Central memory CD8-positive, alpha-beta T cell (primary cell): ENCODE measurements around the gene DNAH8.

Experiments used
- ATAC-seq: fragments of 150-1000 bp; cut with Tn5 transposase; replicated peaks from 2 replicates; pipeline ENCODE4 v1.10.0; 2022; ENCODE audit warnings: mild to moderate bottlenecking, moderate FRiP score, moderate number of reproducible peaks; ENCODE audit not compliant: poor library complexity, severe bottlenecking; ENCODE audit errors: extremely low read depth
- DNase-seq, 2 donors: peaks; one replicate each; pipeline ENCODE4 v3.0.0; 2021; ENCODE audit warnings: low spot score in 2 of 2
- H3K27ac Mint-ChIP-seq: one replicate; pipeline ENCODE4 v1.8.0; 2022; ENCODE audit warnings: low read depth, mild to moderate bottlenecking, moderate library complexity, mixed read lengths
- H3K27me3 Mint-ChIP-seq: one replicate; pipeline ENCODE4 v1.8.0; 2022; ENCODE audit warnings: mixed read lengths
- H3K36me3 Mint-ChIP-seq: one replicate; pipeline ENCODE4 v1.8.0; 2022; ENCODE audit warnings: mild to moderate bottlenecking, moderate library complexity, mixed read lengths; ENCODE audit not compliant: insufficient read depth
- H3K4me1 Mint-ChIP-seq: one replicate; pipeline ENCODE4 v1.8.0; 2022; ENCODE audit warnings: mixed read lengths
- H3K4me3 Mint-ChIP-seq: one replicate; pipeline ENCODE4 v1.8.0; 2022; ENCODE audit warnings: mild to moderate bottlenecking, moderate library complexity, mixed read lengths
- H3K9me3 Mint-ChIP-seq: one replicate; pipeline ENCODE4 v1.8.0; 2022; ENCODE audit warnings: mixed read lengths

Gene DNAH8

GRCh38 chr6:38728203-38728602, 13.1 kb downstream of the DNAH8 start:
- H3K36me3 Mint-ChIP-seq, result no peaks in the 10 kb centered on the region
- DNase-seq, result no peak
- ATAC-seq, result no peak
- H3K27ac Mint-ChIP-seq, result no peak overlapping the region
- H3K9me3 Mint-ChIP-seq, result no peaks in the 10 kb centered on the region
- peaks cover 13% of the 10 kb centered on the region for H3K27me3 Mint-ChIP-seq
- H3K4me1 Mint-ChIP-seq, result no peaks in the 10 kb centered on the region
- no peak overlapping the region for H3K4me3 Mint-ChIP-seq

GRCh38 chr6:38730140-38730862, 15.2 kb downstream of the DNAH8 start:
- no peak for DNase-seq
- Mint-ChIP-seq H3K27ac (no peak overlapping the region), H3K9me3 (peaks cover 2% of the 10 kb centered on the region), H3K4me1 (no peaks in the 10 kb centered on the region), H3K4me3 (no peak overlapping the region), H3K27me3 (peaks cover 24% of the 10 kb centered on the region), H3K36me3 (peaks cover 1% of the 10 kb centered on the region)
- no peak for ATAC-seq

GRCh38 chr6:38736951-38737350, 21.8 kb downstream of the DNAH8 start:
- no peak overlapping the region for H3K27ac Mint-ChIP-seq
- ATAC-seq (no peak), DNase-seq (no peak)
- H3K27me3 Mint-ChIP-seq, result peaks cover 77% of the 10 kb centered on the region
- peaks cover 1% of the 10 kb centered on the region for H3K36me3 Mint-ChIP-seq
- no peak overlapping the region for H3K4me3 Mint-ChIP-seq
- H3K9me3 Mint-ChIP-seq, result peaks cover 5% of the 10 kb centered on the region
- no peaks in the 10 kb centered on the region for H3K4me1 Mint-ChIP-seq

- H3K27me3 Mint-ChIP-seq, result peaks cover 76% of the 10 kb centered on the region
- H3K9me3 Mint-ChIP-seq, result peaks cover 5% of the 10 kb centered on the region
- H3K36me3 Mint-ChIP-seq, result peaks cover 1% of the 10 kb centered on the region
- H3K4me1 Mint-ChIP-seq, result no peaks in the 10 kb centered on the region
- ATAC-seq, result no peak
- no peak overlapping the region for H3K4me3 Mint-ChIP-seq
- H3K27ac Mint-ChIP-seq, result no peak overlapping the region
- no peak for DNase-seq
These were observed 23.1 kb downstream of the DNAH8 start for GRCh38 chr6:38738261-38738660.

DNA sequence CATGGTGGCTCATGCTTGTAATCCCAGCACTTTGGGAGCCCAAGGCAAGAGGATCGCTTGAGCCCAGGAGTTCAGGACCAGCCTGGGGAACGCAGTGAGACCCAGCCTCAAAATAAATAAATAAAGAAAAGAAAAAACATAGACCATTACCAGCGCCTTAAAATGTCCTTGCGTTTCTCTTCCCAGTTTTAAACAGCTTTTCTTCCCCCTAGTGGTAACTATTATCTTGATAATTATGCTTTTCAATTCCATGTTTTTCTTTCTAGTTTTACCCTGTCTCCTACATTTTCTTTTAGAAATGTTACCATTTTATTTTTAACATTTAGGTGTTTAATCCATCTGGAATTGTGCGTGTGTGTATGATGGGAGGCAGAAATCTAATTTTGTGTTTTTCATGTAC, 24.4 kb downstream of the DNAH8 start:
- Mint-ChIP-seq H3K4me3 (no peak overlapping the region), H3K27ac (no peak overlapping the region), H3K27me3 (peaks cover 78% of the 10 kb centered on the region), H3K4me1 (no peaks in the 10 kb centered on the region), H3K36me3 (peaks cover 1% of the 10 kb centered on the region), H3K9me3 (peaks cover 5% of the 10 kb centered on the region)
- DNase-seq, result no peak
- ATAC-seq, result no peak

DNA sequence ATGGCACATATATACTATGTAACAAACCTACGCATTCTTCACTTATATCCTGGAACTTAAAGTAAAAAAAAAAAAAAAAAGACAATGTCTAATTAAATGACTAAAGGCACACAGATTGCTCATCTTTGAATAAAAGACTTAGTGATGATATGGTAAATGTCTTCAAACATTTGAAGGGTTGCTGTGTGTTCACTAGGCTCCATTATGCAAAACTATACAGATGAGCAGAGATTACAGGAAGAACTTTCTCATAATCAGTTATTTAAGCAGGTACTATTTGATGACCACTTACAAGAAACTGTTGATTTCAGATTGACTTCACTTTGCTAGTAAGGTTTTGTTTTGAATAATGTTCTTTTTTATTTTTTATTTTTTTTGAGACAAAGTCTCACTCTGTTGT, 34.4 kb downstream of the DNAH8 start:
- peaks cover 42% of the 10 kb centered on the region for H3K27me3 Mint-ChIP-seq
- no peaks in the 10 kb centered on the region for H3K4me1 Mint-ChIP-seq
- DNase-seq (no peak), ATAC-seq (no peak)
- H3K36me3 Mint-ChIP-seq, result no peaks in the 10 kb centered on the region
- H3K9me3 Mint-ChIP-seq, result no peaks in the 10 kb centered on the region
- H3K27ac Mint-ChIP-seq, result no peak overlapping the region
- no peak overlapping the region for H3K4me3 Mint-ChIP-seq

GRCh38 chr6:38750968-38751615, 36.0 kb downstream of the DNAH8 start:
- H3K9me3 Mint-ChIP-seq, result no peaks in the 10 kb centered on the region
- H3K4me3 Mint-ChIP-seq, result no peak overlapping the region
- no peak overlapping the region for H3K27ac Mint-ChIP-seq
- DNase-seq (no peak), ATAC-seq (no peak)
- no peaks in the 10 kb centered on the region for H3K4me1 Mint-ChIP-seq
- H3K27me3 Mint-ChIP-seq, result peaks cover 28% of the 10 kb centered on the region
- no peaks in the 10 kb centered on the region for H3K36me3 Mint-ChIP-seq

DNA sequence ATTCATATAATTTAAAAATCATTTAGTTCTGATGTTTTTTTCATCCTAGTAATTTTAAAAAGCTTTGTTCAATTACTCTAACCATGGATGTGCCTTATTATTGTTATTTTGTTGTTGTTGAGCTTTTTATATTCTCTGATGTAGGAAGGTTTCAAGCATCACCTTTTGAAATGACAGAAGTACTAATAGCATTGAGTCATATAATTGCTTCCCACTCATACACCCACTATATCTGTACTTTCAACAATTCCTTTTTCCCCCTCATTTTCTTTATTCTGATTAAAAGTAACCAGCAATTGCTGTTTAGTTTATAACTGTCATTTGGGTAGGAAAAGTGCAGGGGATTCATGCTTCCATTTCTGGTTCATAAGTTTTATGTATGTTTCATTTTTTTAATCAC, 38.6 kb downstream of the DNAH8 start:
- Mint-ChIP-seq H3K9me3 (no peaks in the 10 kb centered on the region), H3K27ac (no peak overlapping the region), H3K4me3 (no peak overlapping the region), H3K36me3 (no peaks in the 10 kb centered on the region), H3K4me1 (no peaks in the 10 kb centered on the region), H3K27me3 (peaks cover 8% of the 10 kb centered on the region)
- DNase-seq, result no peak
- ATAC-seq, result no peak

DNA sequence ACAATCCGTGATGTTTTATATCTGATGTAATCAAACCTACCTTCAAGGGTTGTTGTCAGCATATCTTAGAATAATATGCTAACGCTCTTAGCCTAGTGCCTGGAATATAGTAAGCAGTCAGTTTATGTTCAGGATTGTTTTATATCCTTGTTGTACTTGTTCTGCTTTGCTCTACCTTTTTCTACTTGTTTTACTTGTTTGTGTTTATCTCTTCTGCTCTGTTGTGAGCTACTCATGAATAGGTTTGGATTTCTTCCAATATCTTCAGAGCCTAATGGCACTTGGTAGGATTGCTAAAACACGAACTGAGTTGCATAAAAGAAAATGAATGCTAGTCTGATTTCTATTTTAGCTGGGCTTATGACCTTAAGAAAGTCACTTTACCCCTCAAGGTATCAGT, 40.1 kb downstream of the DNAH8 start:
- no peak for ATAC-seq
- no peak for DNase-seq
- Mint-ChIP-seq H3K27me3 (no peaks in the 10 kb centered on the region), H3K27ac (no peak overlapping the region), H3K4me3 (no peak overlapping the region), H3K9me3 (no peaks in the 10 kb centered on the region), H3K36me3 (no peaks in the 10 kb centered on the region), H3K4me1 (no peaks in the 10 kb centered on the region)

DNA sequence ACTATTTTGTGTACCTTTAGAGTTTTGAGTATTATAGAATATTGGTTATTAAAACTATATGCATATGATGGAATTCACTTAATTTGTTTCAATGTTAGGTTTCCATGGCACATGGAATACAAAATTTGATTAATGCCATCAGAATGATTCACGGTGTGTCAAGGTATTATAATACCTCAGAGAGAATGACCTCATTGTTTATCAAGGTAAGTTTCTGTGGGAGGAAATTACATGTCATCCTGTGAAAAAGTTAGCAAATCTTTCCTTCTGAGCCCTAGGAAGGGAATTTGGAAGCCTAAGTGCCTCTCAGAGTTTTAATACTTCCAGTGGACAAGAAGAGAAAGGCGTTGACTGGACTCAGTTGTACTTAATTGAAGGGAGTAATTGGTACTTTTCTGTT, 40.8 kb downstream of the DNAH8 start:
- H3K27ac Mint-ChIP-seq, result no peak overlapping the region
- no peaks in the 10 kb centered on the region for H3K4me1 Mint-ChIP-seq
- ATAC-seq (no peak), DNase-seq (no peak)
- H3K27me3 Mint-ChIP-seq, result no peaks in the 10 kb centered on the region
- no peaks in the 10 kb centered on the region for H3K36me3 Mint-ChIP-seq
- H3K9me3 Mint-ChIP-seq, result no peaks in the 10 kb centered on the region
- no peak overlapping the region for H3K4me3 Mint-ChIP-seq

GRCh38 chr6:38760097-38760496, 45.0 kb downstream of the DNAH8 start:
- Mint-ChIP-seq H3K4me3 (no peak overlapping the region), H3K27ac (no peak overlapping the region), H3K9me3 (no peaks in the 10 kb centered on the region), H3K36me3 (no peaks in the 10 kb centered on the region), H3K27me3 (peaks cover 19% of the 10 kb centered on the region), H3K4me1 (no peaks in the 10 kb centered on the region)
- ATAC-seq, result no peak
- DNase-seq, result no peak

- DNase-seq (no peak), ATAC-seq (no peak)
- Mint-ChIP-seq H3K27me3 (peaks cover 25% of the 10 kb centered on the region), H3K9me3 (no peaks in the 10 kb centered on the region), H3K36me3 (no peaks in the 10 kb centered on the region), H3K4me1 (no peaks in the 10 kb centered on the region), H3K4me3 (no peak overlapping the region), H3K27ac (no peak overlapping the region)
These were observed 47.7 kb downstream of the DNAH8 start for GRCh38 chr6:38762848-38763247.

- Mint-ChIP-seq H3K36me3 (no peaks in the 10 kb centered on the region), H3K27me3 (peaks cover 34% of the 10 kb centered on the region), H3K4me3 (no peak overlapping the region), H3K27ac (no peak overlapping the region), H3K9me3 (no peaks in the 10 kb centered on the region), H3K4me1 (no peaks in the 10 kb centered on the region)
- ATAC-seq (no peak), DNase-seq (no peak)
These were observed 52.4 kb downstream of the DNAH8 start for GRCh38 chr6:38767560-38767959.
